Measurements from ENCODE around the gene KCNJ5. TPM values are rescaled to one million over a fixed set of nuclear protein-coding genes. Genes with fewer than 3 reads are reported as not detected.

Gene KCNJ5
- total and polyA plus RNA-seq, 5 experiments from 2014 or later = not detected

GRCh38 chr11:128902515-128903066 is 11.4 kb downstream of the KCNJ5 start:
- Mint-ChIP-seq H3K4me3 (peak overlapping the region in 1 of 10 donors; percentile 52), H3K9me3 (no peaks in the 10 kb centered on the region), H3K27me3 (peaks cover 5 to 21% (median 8%) of the 10 kb centered on the region in 5 donors), H3K36me3 (no peaks in the 10 kb centered on the region), H3K27ac (peak overlapping the region in 1 of 10 donors; percentile 11), H3K4me1 (peaks cover 6 to 31% (median 12%) of the 10 kb centered on the region in 4 donors)
- POLR2A ChIA-PET = interaction anchor here (0.8 to 1.1 kb wide), 2 partner anchors 10 to 11 kb away, joined by 4 read pairs; partner anchors contain the start of gene KCNJ5
- ATAC-seq (no peak), DNase-seq (no peak)

DNA sequence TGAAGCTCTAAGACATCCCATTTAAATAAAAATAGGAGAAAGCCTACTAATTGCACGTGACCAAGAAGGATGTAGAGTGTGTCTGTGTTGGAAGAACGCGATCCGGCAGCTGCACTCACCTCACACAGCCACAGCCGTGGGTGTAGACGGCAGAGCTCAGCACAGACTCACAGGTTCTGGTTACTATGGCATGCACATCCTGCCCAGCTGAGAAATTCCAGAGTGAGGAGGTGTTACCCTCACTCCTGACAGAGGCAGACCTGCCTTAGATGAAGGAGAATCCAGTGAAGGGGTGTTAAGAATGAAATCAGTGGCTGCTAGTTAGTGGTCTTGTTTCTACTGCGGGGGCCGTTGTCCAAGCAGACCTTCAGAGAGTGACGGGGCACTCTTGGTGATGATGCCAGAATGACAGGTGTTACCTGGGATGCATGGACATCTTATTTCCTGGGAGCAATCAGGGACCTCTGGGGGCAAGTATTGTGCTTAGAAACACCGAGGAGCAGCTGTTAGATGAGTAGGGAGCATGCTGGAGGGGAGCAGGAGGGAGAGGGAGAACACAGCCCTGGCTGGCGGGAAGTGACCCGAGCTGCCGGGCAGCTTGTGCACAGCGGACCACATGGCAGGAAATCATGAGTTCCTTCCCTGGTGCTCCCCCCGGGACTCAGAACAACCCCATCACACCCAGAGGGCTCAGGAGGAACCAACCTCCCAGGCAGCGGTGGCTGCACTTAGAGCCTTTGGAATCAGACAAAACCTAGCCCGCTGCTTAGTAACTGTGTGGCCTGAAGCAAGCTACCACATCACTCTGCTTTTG is 12.3 kb downstream of the KCNJ5 start:
- peaks cover 6 to 35% (median 12%) of the 10 kb centered on the region in 4 donors for H3K4me1 Mint-ChIP-seq
- H3K27me3 Mint-ChIP-seq = peaks cover 7 to 27% (median 9%) of the 10 kb centered on the region in 5 donors
- H3K9me3 Mint-ChIP-seq = no peaks in the 10 kb centered on the region
- POLR2A ChIA-PET = interaction anchor here (0.8 to 1.1 kb wide), 2 partner anchors 11 to 12 kb away, joined by 4 read pairs; partner anchors contain the start of gene KCNJ5
- peak overlapping the region in 1 of 10 donors; percentile 84 for H3K27ac Mint-ChIP-seq
- no peak for DNase-seq
- H3K4me3 Mint-ChIP-seq = peak overlapping the region in 9 of 10 donors; percentile 64 to 87 (median 77)
- H3K36me3 Mint-ChIP-seq = no peaks in the 10 kb centered on the region
- no peak for ATAC-seq

DNA sequence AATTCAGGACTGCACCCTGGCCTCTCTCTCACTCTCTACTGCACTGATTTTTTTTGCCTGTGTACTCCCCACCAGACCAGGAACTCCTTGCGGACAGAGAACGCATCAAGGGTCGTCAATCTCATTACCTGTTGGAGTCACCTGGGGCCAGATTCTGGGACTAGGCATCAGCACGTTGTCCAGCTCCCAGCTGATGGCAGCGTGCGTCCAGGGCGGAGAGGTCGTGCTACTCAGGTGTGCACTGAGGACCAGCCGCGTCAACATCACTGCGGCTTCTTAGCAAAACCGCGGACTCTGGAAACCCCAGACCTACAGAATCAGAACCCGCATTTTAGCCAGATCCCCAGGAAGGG is 13.1 kb downstream of the KCNJ5 start:
- peaks cover 6 to 39% (median 12%) of the 10 kb centered on the region in 4 donors for H3K4me1 Mint-ChIP-seq
- no peaks in the 10 kb centered on the region for H3K36me3 Mint-ChIP-seq
- H3K27me3 Mint-ChIP-seq = peaks cover 9 to 29% (median 17%) of the 10 kb centered on the region in 5 donors
- peak overlapping the region in 2 of 10 donors; percentile 15 to 53 for H3K27ac Mint-ChIP-seq
- POLR2A ChIA-PET = no interaction called here
- ATAC-seq (no peak), DNase-seq (no peak)
- H3K4me3 Mint-ChIP-seq = peak overlapping the region; percentile 64 to 88 (median 78)
- H3K9me3 Mint-ChIP-seq = no peaks in the 10 kb centered on the region

DNA sequence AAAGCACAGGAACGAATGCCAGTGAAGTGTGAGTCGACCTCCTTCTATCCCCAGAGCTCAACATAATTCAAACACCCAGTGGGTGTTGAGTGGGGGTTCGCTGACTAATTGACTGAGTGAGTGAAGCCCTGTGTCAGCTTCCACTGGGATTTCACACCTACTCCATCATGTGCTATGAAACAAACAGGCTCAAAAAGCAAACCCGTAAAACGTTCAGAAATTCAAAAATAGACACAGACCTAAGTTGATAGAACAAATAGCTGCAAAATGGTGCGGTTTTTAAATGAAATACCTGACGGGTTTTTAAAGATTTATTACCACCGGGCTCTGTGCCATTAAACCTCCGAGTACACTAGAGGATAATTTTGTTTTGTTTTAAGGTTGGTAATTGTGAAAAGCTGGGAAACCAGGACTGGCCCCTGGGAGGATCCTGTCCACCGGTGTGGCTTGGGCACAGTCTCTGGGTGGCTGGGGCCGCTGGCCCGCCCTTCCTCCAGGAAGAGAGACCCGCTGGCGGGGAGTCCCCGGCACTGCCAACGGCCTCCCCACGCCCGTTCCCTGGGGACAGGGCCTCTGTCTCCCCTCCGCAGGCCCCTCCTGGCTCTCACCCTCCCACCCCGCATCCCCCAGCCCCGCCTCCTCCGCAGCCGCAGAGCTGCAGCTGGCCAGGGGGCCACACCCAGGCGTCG is 13.6 kb downstream of the KCNJ5 start:
- Mint-ChIP-seq H3K4me1 (peaks cover 6 to 39% (median 12%) of the 10 kb centered on the region in 4 donors), H3K36me3 (no peaks in the 10 kb centered on the region), H3K27ac (peak overlapping the region in 2 of 10 donors; percentile 34 to 53), H3K27me3 (peaks cover 14 to 31% (median 21%) of the 10 kb centered on the region in 5 donors), H3K4me3 (peak overlapping the region; percentile 64 to 88 (median 78)), H3K9me3 (no peaks in the 10 kb centered on the region)
- POLR2A ChIA-PET = no interaction called here
- peak; percentile 37 to 60 for ATAC-seq
- DNase-seq = peak in 3 of 10 donors; percentile 11 to 16 (median 16)

GRCh38 chr11:128905345-128906184 is 14.4 kb downstream of the KCNJ5 start:
- ATAC-seq = peak; percentile 79 to 82
- POLR2A ChIA-PET = interaction anchor here (0.6 kb wide), 1 partner anchor 749 kb away, joined by 3 read pairs; no protein-coding TSS in a partner anchor
- no peaks in the 10 kb centered on the region for H3K36me3 Mint-ChIP-seq
- H3K27me3 Mint-ChIP-seq = peaks cover 14 to 38% (median 29%) of the 10 kb centered on the region in 5 donors
- no peaks in the 10 kb centered on the region for H3K9me3 Mint-ChIP-seq
- DNase-seq = peak in 8 of 10 donors; percentile 9 to 48 (median 38)
- peak overlapping the region; percentile 71 to 88 (median 80) for H3K4me3 Mint-ChIP-seq
- peak overlapping the region in 4 of 10 donors; percentile 1 to 65 (median 36) for H3K27ac Mint-ChIP-seq
- peaks cover 6 to 39% (median 12%) of the 10 kb centered on the region in 4 donors for H3K4me1 Mint-ChIP-seq

DNA sequence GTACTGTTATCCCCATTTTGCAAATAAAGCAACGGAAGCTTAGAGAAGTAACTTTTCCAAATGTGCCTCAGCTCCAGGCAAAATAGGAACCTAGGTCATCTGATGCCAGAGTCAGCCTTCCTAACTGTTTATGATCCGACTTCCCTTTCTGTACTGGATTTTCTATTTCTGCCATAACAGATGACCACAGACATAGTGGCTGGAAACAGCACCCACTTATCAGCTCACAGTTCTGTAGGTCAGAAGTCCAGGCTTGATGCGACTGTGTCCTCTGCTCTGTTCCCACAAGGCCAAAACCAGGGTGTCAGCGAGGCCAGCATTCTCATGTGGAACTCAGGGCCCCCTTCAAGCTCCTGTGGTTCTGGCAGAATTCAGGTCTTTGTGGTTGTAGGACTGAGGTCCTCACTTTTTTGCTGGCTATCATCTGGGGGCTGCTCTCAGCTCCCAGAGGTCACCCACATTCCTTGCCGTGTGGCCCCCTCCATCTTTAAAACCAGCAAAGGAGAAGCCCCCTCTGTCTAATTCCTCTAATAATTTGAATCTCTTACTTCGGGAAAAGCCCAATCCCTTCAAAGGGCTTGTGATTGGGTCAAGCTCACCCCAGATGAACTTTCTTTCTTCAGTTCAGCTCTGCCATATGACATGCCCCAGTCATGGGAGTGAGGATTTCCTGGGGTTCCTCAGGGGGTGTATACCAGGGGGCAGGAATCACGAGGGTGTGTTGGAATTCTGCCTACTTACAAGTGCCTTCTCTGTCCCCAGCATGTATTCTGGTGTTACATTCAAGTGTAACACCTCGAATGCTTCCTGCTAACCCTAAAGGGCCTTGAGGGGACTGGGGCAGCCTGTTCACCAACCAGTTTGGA is 15.3 kb downstream of the KCNJ5 start:
- POLR2A ChIA-PET = interaction anchor here (0.6 kb wide), 1 partner anchor 749 kb away, joined by 3 read pairs; no protein-coding TSS in a partner anchor
- Mint-ChIP-seq H3K27ac (peak overlapping the region in 1 of 10 donors; percentile 65), H3K27me3 (peaks cover 15 to 42% (median 31%) of the 10 kb centered on the region in 5 donors)

GRCh38 chr11:128907585-128907984 is 16.4 kb downstream of the KCNJ5 start:
- H3K4me3 Mint-ChIP-seq = no peak overlapping the region

More for the DNA sequence above, 15.3 kb downstream of the KCNJ5 start:
- H3K4me3 Mint-ChIP-seq = peak overlapping the region; percentile 71 to 88 (median 80)
- H3K36me3 Mint-ChIP-seq = no peaks in the 10 kb centered on the region
- no peak for DNase-seq
- ATAC-seq = no peak
- no peaks in the 10 kb centered on the region for H3K9me3 Mint-ChIP-seq
- peaks cover 6 to 39% (median 12%) of the 10 kb centered on the region in 4 donors for H3K4me1 Mint-ChIP-seq

GRCh38 chr11:128908391-128909246 is 17.5 kb downstream of the KCNJ5 start:
- no peaks in the 10 kb centered on the region for H3K36me3 Mint-ChIP-seq
- H3K27me3 Mint-ChIP-seq = peaks cover 22 to 50% (median 38%) of the 10 kb centered on the region in 5 donors
- H3K9me3 Mint-ChIP-seq = no peaks in the 10 kb centered on the region
- no peak for ATAC-seq
- H3K4me3 Mint-ChIP-seq = no peak overlapping the region
- H3K4me1 Mint-ChIP-seq = peaks cover 6 to 36% (median 11%) of the 10 kb centered on the region in 4 donors
- POLR2A ChIA-PET = no interaction called here
- H3K27ac Mint-ChIP-seq = no peak overlapping the region
- no peak for DNase-seq

More at GRCh38 chr11:128907585-128907984, 16.4 kb downstream of the KCNJ5 start:
- Mint-ChIP-seq H3K4me1 (peaks cover 6 to 39% (median 12%) of the 10 kb centered on the region in 4 donors), H3K36me3 (no peaks in the 10 kb centered on the region), H3K9me3 (no peaks in the 10 kb centered on the region), H3K27ac (no peak overlapping the region), H3K27me3 (peaks cover 19 to 46% (median 34%) of the 10 kb centered on the region in 5 donors)
- POLR2A ChIA-PET = no interaction called here
- ATAC-seq (no peak), DNase-seq (no peak)

DNA sequence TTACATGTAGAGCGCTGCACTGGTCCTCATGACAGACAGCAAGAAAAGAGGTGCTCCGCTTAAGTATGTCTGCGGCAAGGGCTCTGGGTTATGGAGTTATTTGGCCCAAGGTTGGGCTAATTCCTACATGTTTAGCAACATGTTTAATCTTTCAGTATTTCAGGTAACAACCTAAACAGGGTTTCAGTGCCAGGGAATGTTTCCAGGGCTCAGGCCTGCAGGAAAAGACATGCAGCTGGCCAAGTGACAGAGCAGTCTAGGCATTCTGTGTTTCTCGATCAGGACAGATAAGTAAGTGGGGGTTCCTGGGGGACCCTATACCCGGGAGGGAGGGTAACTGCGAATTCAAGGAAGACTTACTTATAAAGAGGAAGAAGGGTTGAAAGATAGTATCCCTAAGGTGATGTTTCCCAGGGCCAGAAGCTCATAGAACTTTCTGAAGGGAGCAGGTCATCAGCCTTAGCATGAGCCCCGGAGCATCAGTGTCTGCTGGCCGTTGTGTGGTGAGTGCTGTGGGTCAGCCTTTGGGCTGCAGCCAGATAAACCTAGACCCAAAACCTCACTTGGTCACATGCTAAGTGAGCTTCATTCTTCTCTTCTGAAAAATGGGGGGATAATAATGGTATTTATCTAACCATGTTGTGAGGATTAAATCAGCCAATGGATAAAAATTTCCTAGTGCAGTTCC is 18.4 kb downstream of the KCNJ5 start:
- Mint-ChIP-seq H3K9me3 (no peaks in the 10 kb centered on the region), H3K4me1 (peaks cover 4 to 27% (median 7%) of the 10 kb centered on the region in 4 donors), H3K36me3 (no peaks in the 10 kb centered on the region), H3K4me3 (no peak overlapping the region), H3K27ac (peak overlapping the region in 1 of 10 donors; percentile 1), H3K27me3 (peaks cover 22 to 49% (median 38%) of the 10 kb centered on the region in 5 donors)
- DNase-seq = no peak
- POLR2A ChIA-PET = no interaction called here
- ATAC-seq = no peak

GRCh38 chr11:128910576-128910975 is 19.4 kb downstream of the KCNJ5 start:
- Mint-ChIP-seq H3K4me1 (peaks cover 4 to 23% (median 6%) of the 10 kb centered on the region in 4 donors), H3K27ac (no peak overlapping the region), H3K36me3 (no peaks in the 10 kb centered on the region), H3K27me3 (peaks cover 26 to 52% (median 40%) of the 10 kb centered on the region in 5 donors), H3K4me3 (no peak overlapping the region), H3K9me3 (peaks cover 0 to under 1% (median 0%) of the 10 kb centered on the region in 9 donors)
- POLR2A ChIA-PET = no interaction called here
- DNase-seq (no peak), ATAC-seq (no peak)

All from naive thymus-derived CD8-positive, alpha-beta T cell (primary cell).